Neutrophil (primary cell): ENCODE measurements around the gene CACNA2D3.

Experiments used
- H3K27ac ChIP-seq: fragments of 200-600 bp; sonication (generic); 2 replicates; pipeline ENCODE4 v1.5.1; 2016; ENCODE audit warnings: mild to moderate bottlenecking, moderate library complexity
- H3K27me3 ChIP-seq: fragments of 200-600 bp; sonication (generic); 2 replicates; pipeline ENCODE4 v1.6.0; 2016; ENCODE audit warnings: mild to moderate bottlenecking
- H3K36me3 ChIP-seq: fragments of 200-600 bp; sonication (generic); 2 replicates; pipeline ENCODE4 v1.5.1; 2017
- H3K4me1 ChIP-seq, 2 experiments: fragments of 200-600 bp in 1 of 2; sonication (generic) in 1 of 2; 1 replicate in 1 of 2; 2 replicates in 1 of 2; pipeline versions ENCODE4 v1.5.1 to v1.6.1; 2013 to 2016; ENCODE audit warnings: low read depth in 1 of 2, low read length in 1 of 2, mild to moderate bottlenecking in 1 of 2, moderate library complexity in 1 of 2; ENCODE audit not compliant: control insufficient read depth in 1 of 2, insufficient read depth in 1 of 2
- H3K4me3 ChIP-seq, 2 experiments: fragments of 200-600 bp in 1 of 2; sonication (generic) in 1 of 2; 1 replicate in 1 of 2; 2 replicates in 1 of 2; pipeline ENCODE4 v1.5.1; 2013 to 2016; ENCODE audit warnings: low read depth in 1 of 2, low read length in 1 of 2, mild to moderate bottlenecking in 1 of 2, moderate library complexity in 1 of 2
- H3K9me3 ChIP-seq: fragments of 200-600 bp; sonication (generic); 2 replicates; pipeline ENCODE4 v1.5.1; 2016
- CTCF ChIP-seq: fragments of 200-600 bp; sonication (generic); IDR thresholded peaks from 2 replicates; pipeline ENCODE4 v1.5.1; 2016; ENCODE audit warnings: antibody characterized with exemption

Gene CACNA2D3

GRCh38 chr3:54494209-54494608, 371.9 kb downstream of the CACNA2D3 start:
- no peaks in the 10 kb centered on the region for H3K36me3 ChIP-seq
- H3K27ac ChIP-seq, result no peak overlapping the region
- no peak for TF ChIP-seq CTCF
- no peaks in the 10 kb centered on the region for H3K9me3 ChIP-seq
- no peaks in the 10 kb centered on the region for H3K27me3 ChIP-seq
- no peaks in the 10 kb centered on the region for H3K4me1 ChIP-seq
- no peak overlapping the region for H3K4me3 ChIP-seq

DNA sequence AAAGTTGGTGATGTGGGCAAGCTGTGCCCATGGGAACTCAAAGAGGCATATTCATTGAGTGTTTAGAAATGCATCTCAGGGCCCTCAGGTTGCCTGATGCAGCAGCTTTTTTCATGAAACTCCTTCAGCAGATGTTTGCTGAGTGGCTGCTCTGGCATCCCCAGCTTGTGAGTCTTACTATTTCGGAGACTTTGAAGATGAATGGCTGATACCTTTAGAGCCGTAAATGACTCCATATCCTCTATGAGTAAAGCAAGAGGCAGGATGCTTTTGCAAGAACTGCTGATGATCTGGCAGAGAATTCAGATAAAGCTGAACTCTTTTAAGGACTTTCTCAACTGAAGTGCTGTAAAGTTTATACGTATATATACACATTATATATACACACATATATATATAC, 384.3 kb downstream of the CACNA2D3 start:
- TF ChIP-seq CTCF, result no peak
- H3K9me3 ChIP-seq, result no peaks in the 10 kb centered on the region
- no peak overlapping the region for H3K27ac ChIP-seq
- H3K27me3 ChIP-seq, result no peaks in the 10 kb centered on the region
- no peak overlapping the region for H3K4me3 ChIP-seq
- no peaks in the 10 kb centered on the region for H3K36me3 ChIP-seq
- H3K4me1 ChIP-seq, result no peaks in the 10 kb centered on the region

DNA sequence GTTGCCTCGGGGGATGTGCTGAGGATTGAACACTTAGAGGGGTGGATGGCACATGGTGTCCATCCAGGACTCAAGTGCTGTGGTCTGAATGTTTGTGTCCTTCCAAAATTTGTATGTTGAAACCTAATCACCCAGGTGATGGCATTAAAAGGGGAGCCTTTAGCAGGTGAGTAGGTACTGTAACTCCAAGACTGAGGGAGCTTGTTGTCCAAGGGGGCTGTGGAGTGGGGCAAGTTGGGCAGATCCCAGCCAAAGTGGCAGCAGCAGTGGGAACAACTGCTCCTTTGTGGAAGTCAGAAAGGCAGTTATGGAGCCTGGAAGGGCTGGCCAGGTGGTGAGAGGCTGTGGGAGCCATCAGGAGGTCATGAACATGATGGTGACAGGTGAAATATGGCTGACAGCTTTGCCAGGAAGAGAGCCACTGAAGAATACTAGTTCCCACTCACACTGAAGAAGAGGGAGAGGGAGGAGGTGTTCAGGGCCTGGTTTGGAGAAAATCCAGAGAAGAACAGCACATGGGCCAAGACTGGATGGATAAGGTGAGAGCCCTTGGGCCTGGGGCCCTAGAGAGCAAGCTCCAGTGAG, 385.6 kb downstream of the CACNA2D3 start:
- no peaks in the 10 kb centered on the region for H3K9me3 ChIP-seq
- no peaks in the 10 kb centered on the region for H3K36me3 ChIP-seq
- H3K4me3 ChIP-seq, result no peak overlapping the region
- H3K4me1 ChIP-seq, result no peaks in the 10 kb centered on the region
- no peak overlapping the region for H3K27ac ChIP-seq
- TF ChIP-seq CTCF, result no peak
- no peaks in the 10 kb centered on the region for H3K27me3 ChIP-seq

GRCh38 chr3:54510506-54510905, 388.2 kb downstream of the CACNA2D3 start:
- Histone ChIP-seq H3K4me1 (no peaks in the 10 kb centered on the region), H3K36me3 (no peaks in the 10 kb centered on the region), H3K27me3 (no peaks in the 10 kb centered on the region), H3K4me3 (no peak overlapping the region), H3K9me3 (no peaks in the 10 kb centered on the region), H3K27ac (no peak overlapping the region)
- TF ChIP-seq CTCF, result no peak

GRCh38 chr3:54511766-54512365, 389.5 kb downstream of the CACNA2D3 start:
- no peaks in the 10 kb centered on the region for H3K27me3 ChIP-seq
- H3K36me3 ChIP-seq, result no peaks in the 10 kb centered on the region
- no peak for TF ChIP-seq CTCF
- no peak overlapping the region for H3K4me3 ChIP-seq
- no peak overlapping the region for H3K27ac ChIP-seq
- H3K4me1 ChIP-seq, result no peaks in the 10 kb centered on the region
- H3K9me3 ChIP-seq, result no peaks in the 10 kb centered on the region
